Testis (tissue), 2 donors: ENCODE results near the gene ASCC2.

Experiments
- CTCF ChIP-seq, 3 experiments: fragments of 450-650 bp in 2 of 3; fragments of 200-600 bp in 1 of 3; sonication (generic) in 1 of 3; IDR thresholded peaks; one replicate each; pipeline ENCODE4 v1.5.1; 2016 to 2019; ENCODE audit warnings: antibody characterized with exemption in 3 of 3, mild to moderate bottlenecking in 2 of 3, moderate library complexity in 1 of 3
- POLR2A ChIP-seq: fragments of 450-650 bp; IDR thresholded peaks from one replicate; pipeline ENCODE4 v1.6.1; 2017; ENCODE audit warnings: antibody characterized with exemption, mild to moderate bottlenecking, moderate library complexity

GRCh38 chr22:29790061-29790460, 48.0 kb downstream of the ASCC2 start:
- TF ChIP-seq CTCF (IDR thresholded peaks at IDR 0.05): no peak
- TF ChIP-seq POLR2A: no peak
